Heart right ventricle (tissue), 16 donors: ENCODE data around the gene TMEM185B. TPM values are rescaled to one million over a fixed set of nuclear protein-coding genes. Genes with fewer than 3 reads are reported as not detected.

Source experiments
- ATAC-seq, 8 donors: fragments of 200-7000 bp; cut with Tn5 transposase; one replicate each; pipeline ENCODE4 v1.9.1; 2020; ENCODE audit warnings: mild to moderate bottlenecking in 8 of 8, moderate library complexity in 8 of 8, moderate number of reproducible peaks in 1 of 8
- DNase-seq, 2 donors: peaks; one replicate each; pipeline ENCODE4 v3.0.0-alpha.2; 2020
- H3K27ac ChIP-seq, 10 donors: fragments of 200-600 bp; sonication (generic) in 2 of 10; one replicate each; pipeline versions ENCODE4 v1.5.0 to v1.8.0; 2020 to 2022; ENCODE audit warnings: mild to moderate bottlenecking in 3 of 10
- H3K27me3 ChIP-seq, 7 donors: fragments of 200-600 bp; one replicate each; pipeline ENCODE4 v1.8.0; 2021 to 2022; ENCODE audit warnings: mild to moderate bottlenecking in 2 of 7
- H3K36me3 ChIP-seq, 9 donors: fragments of 200-600 bp; sonication (generic) in 1 of 9; one replicate each; pipeline versions ENCODE4 v1.5.0 to v1.8.0; 2020 to 2022; ENCODE audit warnings: mild to moderate bottlenecking in 2 of 9
- H3K4me1 ChIP-seq, 9 donors: fragments of 200-600 bp; sonication (generic) in 1 of 9; one replicate each; pipeline versions ENCODE4 v1.5.0 to v1.8.0; 2020 to 2022; ENCODE audit warnings: mild to moderate bottlenecking in 4 of 9
- H3K4me3 ChIP-seq, 10 donors: fragments of 200-600 bp; sonication (generic) in 2 of 10; one replicate each; pipeline versions ENCODE4 v1.5.0 to v1.8.0; 2020 to 2022; ENCODE audit warnings: mild to moderate bottlenecking in 7 of 10, moderate library complexity in 2 of 10
- H3K9me3 ChIP-seq, 11 donors: fragments of 200-600 bp in 10 of 11; sonication (generic) in 2 of 11; one replicate each; pipeline versions ENCODE4 v1.5.0 to v1.8.0; 2013 to 2022; ENCODE audit warnings: mild to moderate bottlenecking in 2 of 11, control low read depth in 1 of 11, moderate library complexity in 1 of 11
- whole genome bisulfite sequencing, 2 donors: extraction: QIAGEN DNeasy Blood & Tissue Kit; methylation state at CpG; one replicate each; pipeline ENCODE4 v1.1.7; 2013; ENCODE audit warnings: inconsistent platforms in 1 of 2; 5-methylcytosine and 5-hydroxymethylcytosine counted together
- intact Hi-C, 10 donors: fragments of 100-400 bp; cut with DNase I; formaldehyde crosslinking; loops; one replicate each; pipeline versions ENCODE4 v1.11.1 to v1.14.2; 2022
- polyA plus RNA-seq, 2 donors: library from polyadenylated mRNA; stranded (reverse); fragments of 200-250 nt; gene quantifications; one replicate each; pipeline ENCODE4 v1.2.3, GENCODE V29; 2013
- total RNA-seq, 10 donors: library from RNA; stranded (reverse); fragmentation: NEBNext Ultra II Directional in 3 of 10; extraction: Animal tissue kit (Norgen Biotek cat#: 25700) in 3 of 10; gene quantifications; one replicate each; pipeline versions ENCODE4 v1.2.1 to v1.2.4, GENCODE V29; 2021 to 2023
- TF ChIP-seq, protein P1 (sequence below), 9 donors: fragments of 200-600 bp; sonication (generic) in 2 of 9; IDR thresholded peaks; one replicate each; pipeline versions ENCODE4 v1.5.0 to v1.8.0; 2021 to 2022; ENCODE audit warnings: antibody characterized with exemption in 9 of 9, mild to moderate bottlenecking in 5 of 9, moderate library complexity in 1 of 9
- donor health status: Arrhythmogenic right ventricular cardiomyopathy.
- donor health status: ischemic (EF 13 %, LVEDD 7.1; RV severe dilation, severe dysfunction).
- donor health status: healthy with polysubstance abuse.
- donor health status: DM: no; HTN: yes; CAD: no.
- donor health status: DM: no; HTN: no; CAD: no.
- donor health status: ischemic (EF 25% LVEDD 6.9; RV normal size, moderate dysfunction).
- donor health status: ischemic (EF 25% LVEDD 5.7; RV mildly dilated, moderate dysfunction).
- donor health status: healthy.
- donor health status: DM: yes; HTN: yes; CAD: no.
- donor health status: Ischemic cardiomyopathy.
- donor health status: ischemic (EF 35%, LVEDD 5.7; RV mildly dilated, moderate dysfunction).
- donor health status: nonischemic (EF 11% LVEDD 7.7; RV severe dilation, severe dysfunction).
- donor health status: DM: yes; HTN: yes; CAD: no.
- donor health status: PGD.
- donor health status: ischemic (EF 29% LVEDD 5.4; RV normal size, mild dysfunction).
- donor health status: nonischemic (EF 23%, LVEDD 6.1; RV moderate dilation, normal function).

The TMEM185B gene
- total and polyA plus RNA-seq, 12 donors: 5.8 to 27.7 (median 21.6) TPM

DNA sequence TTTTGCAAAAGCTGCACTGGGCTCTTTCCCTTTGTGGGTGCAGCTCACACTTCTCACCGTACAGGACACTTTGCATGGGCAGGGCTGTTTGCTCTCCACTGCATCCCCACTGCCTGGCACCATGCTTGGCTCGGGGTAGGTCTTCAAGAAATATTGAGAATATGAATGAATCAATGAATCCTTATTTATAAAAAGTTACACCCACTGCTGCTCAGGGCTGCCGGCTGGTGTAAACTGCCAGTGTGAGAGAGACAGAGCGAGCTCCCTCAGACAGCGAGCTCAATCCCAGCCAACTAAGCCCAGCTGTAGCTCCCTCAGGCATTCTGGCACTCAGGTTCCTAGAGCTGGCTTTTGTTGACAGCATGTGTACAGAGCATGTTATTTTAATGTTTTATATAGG lies 3.4 kb downstream of the TMEM185B start:
- intact Hi-C loops: loop anchor here in 3 of 10 donors (5.0 to 10.0 kb wide), 2 partner anchors 93 to 95 kb away; no protein-coding TSS in a partner anchor
- TF ChIP-seq, protein P1, sequence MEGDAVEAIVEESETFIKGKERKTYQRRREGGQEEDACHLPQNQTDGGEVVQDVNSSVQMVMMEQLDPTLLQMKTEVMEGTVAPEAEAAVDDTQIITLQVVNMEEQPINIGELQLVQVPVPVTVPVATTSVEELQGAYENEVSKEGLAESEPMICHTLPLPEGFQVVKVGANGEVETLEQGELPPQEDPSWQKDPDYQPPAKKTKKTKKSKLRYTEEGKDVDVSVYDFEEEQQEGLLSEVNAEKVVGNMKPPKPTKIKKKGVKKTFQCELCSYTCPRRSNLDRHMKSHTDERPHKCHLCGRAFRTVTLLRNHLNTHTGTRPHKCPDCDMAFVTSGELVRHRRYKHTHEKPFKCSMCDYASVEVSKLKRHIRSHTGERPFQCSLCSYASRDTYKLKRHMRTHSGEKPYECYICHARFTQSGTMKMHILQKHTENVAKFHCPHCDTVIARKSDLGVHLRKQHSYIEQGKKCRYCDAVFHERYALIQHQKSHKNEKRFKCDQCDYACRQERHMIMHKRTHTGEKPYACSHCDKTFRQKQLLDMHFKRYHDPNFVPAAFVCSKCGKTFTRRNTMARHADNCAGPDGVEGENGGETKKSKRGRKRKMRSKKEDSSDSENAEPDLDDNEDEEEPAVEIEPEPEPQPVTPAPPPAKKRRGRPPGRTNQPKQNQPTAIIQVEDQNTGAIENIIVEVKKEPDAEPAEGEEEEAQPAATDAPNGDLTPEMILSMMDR (IDR thresholded peaks at IDR 0.05): no peak
- no peak overlapping the region for H3K27ac ChIP-seq
- no peak for ATAC-seq
- H3K9me3 ChIP-seq: peaks cover 0 to 20% (median 0%) of the 10 kb centered on the region in 11 donors
- peaks cover 5 to 43% (median 32%) of the 10 kb centered on the region in 9 donors for H3K4me1 ChIP-seq
- peaks cover 0 to 27% (median 0%) of the 10 kb centered on the region in 9 donors for H3K36me3 ChIP-seq
- H3K27me3 ChIP-seq: no peaks in the 10 kb centered on the region
- no peak overlapping the region for H3K4me3 ChIP-seq
- 87% methylated on average over 5 of the region's 5 CpGs for WGBS, 2 donors
- no peak for DNase-seq

DNA sequence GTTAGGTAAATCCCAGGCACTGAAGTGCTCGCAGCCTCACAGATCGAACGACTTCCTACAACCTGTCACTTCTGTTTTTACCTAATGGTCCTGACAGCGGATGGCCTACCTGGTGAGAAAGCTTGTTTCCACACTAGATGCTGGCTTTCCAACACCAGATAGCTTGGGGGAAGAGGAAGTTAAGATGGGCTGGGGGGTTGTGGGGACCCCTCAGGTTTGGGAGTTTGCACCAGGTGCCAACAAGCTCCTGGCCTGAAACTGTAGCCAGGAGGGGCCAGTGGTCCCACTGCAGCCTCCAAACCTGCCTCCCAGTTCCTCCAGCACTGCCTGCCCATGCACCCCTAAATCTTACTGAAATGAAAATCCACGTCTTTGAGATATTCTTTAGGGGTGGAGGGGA lies 3.9 kb downstream of the TMEM185B start:
- intact Hi-C loops: no loop called here
- Histone ChIP-seq H3K4me3 (no peak overlapping the region), H3K36me3 (peaks cover 0 to 27% (median 0%) of the 10 kb centered on the region in 9 donors), H3K27ac (no peak overlapping the region), H3K9me3 (peaks cover 0 to 20% (median 0%) of the 10 kb centered on the region in 11 donors), H3K27me3 (no peaks in the 10 kb centered on the region), H3K4me1 (peaks cover 5 to 40% (median 27%) of the 10 kb centered on the region in 9 donors)
- no peak for DNase-seq
- TF ChIP-seq, protein P1 (IDR thresholded peaks at IDR 0.05): no peak
- no peak for ATAC-seq
- WGBS, 2 donors: 96 to 98% methylated on average over 5 of the region's 5 CpGs

DNA sequence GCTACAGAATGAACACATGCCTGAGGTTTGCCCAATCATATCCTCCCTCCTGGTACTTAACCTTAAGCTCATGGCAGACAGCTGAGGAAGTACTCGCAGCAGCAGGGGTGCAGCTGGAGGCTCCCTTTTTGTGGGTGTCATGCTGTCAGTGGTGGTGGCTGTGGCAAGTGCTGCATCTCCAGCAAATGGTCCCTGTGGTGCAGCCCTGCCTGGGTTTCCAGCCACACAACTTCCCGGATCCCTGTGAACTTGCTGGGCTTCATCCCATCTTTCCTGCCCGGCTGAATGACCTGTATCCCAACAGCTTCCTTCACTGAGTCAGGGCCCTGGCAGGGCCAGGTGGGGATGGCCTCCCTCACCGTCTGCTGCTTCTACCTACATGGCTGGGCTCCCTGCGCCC lies 5.0 kb downstream of the TMEM185B start:
- intact Hi-C loops: no loop called here
- no peak overlapping the region for H3K27ac ChIP-seq
- ATAC-seq: no peak
- no peaks in the 10 kb centered on the region for H3K27me3 ChIP-seq
- peaks cover 0 to 20% (median 0%) of the 10 kb centered on the region in 11 donors for H3K9me3 ChIP-seq
- TF ChIP-seq, protein P1 (IDR thresholded peaks at IDR 0.05): no peak
- H3K36me3 ChIP-seq: peaks cover 0 to 27% (median 0%) of the 10 kb centered on the region in 9 donors
- H3K4me3 ChIP-seq: no peak overlapping the region
- 96% methylated on average over 5 of the region's 5 CpGs for WGBS, 2 donors
- DNase-seq: no peak
- H3K4me1 ChIP-seq: peaks cover 5 to 32% (median 20%) of the 10 kb centered on the region in 9 donors

DNA sequence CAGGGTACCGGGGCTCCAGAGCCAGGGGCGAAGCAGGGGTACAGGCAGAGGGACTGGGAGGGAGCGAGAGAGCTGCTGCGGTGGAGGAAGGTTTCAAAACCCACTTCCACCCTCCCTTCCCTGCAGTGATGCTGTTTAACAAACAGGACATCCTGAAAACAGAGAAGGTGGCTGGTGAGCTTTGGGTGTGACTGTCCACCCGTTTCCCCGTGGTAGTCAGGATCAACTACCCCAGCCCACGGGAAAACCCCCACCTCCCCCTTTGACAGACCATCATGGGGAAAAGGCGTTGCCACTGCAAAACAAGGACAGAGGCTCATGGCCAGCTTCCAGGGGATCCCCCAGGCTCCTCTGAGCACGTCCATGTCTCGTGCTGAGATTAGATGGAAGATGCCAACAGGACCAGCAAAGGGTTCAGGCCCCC lies 12.9 kb downstream of the TMEM185B start:
- ATAC-seq: peak in 5 of 8 donors; percentile 11 to 43 (median 33)
- intact Hi-C loops: no loop called here
- no peaks in the 10 kb centered on the region for H3K36me3 ChIP-seq
- H3K27ac ChIP-seq: peak overlapping the region in 2 of 10 donors; percentile 35 to 78
- peaks cover 0 to 8% (median 0%) of the 10 kb centered on the region in 9 donors for H3K4me1 ChIP-seq
- no peaks in the 10 kb centered on the region for H3K27me3 ChIP-seq
- DNase-seq: no peak
- H3K9me3 ChIP-seq: peaks cover 0 to under 1% (median 0%) of the 10 kb centered on the region in 11 donors
- 66 to 76% methylated on average over 10 of the region's 10 CpGs for WGBS, 2 donors
- TF ChIP-seq, protein P1 (IDR thresholded peaks at IDR 0.05): no peak
- H3K4me3 ChIP-seq: no peak overlapping the region
